ENCODE data around the gene HS3ST4. TPM values are rescaled to one million over a fixed set of nuclear protein-coding genes. Genes with fewer than 3 reads are reported as not detected.

Gene HS3ST4
- total and polyA plus RNA-seq, 10 of the 15 experiments (the other 5 are each of a cell fraction or from before 2014, with no cell fraction given) = 0.05 TPM; not detected in 9

GRCh38 chr16:25751230-25751835, 59.6 kb downstream of the HS3ST4 start (continued):
- TF ChIP-seq FOXM1 (IDR thresholded peaks at IDR 0.05; ENCODE audit: low read depth, low read length) = no peak
- no peak for TF ChIP-seq BCLAF1 (IDR thresholded peaks at IDR 0.05)
- TF ChIP-seq IKZF2 (IDR thresholded peaks at IDR 0.05) = no peak
- no peak for TF ChIP-seq BCL11A (IDR thresholded peaks at IDR 0.05; ENCODE audit: low read depth, low read length)

GRCh38 chr16:25764466-25764865, 72.7 kb downstream of the HS3ST4 start:
- no peak overlapping the region for H3K27ac ChIP-seq (ENCODE audit: control insufficient read depth, insufficient read depth)
- FAIRE-seq (no peak), DNase-seq (ENCODE audit: low read depth, low spot score) (no peak), ATAC-seq (no peak)
- RAD21 ChIA-PET (ENCODE audit: unreplicated experiment) = no interaction called here
- in situ Hi-C loops (cut with MboI) = no loop called here
- intact Hi-C loops (cut with micrococcal nuclease; ENCODE audit: unreplicated experiment) = no loop called here
- POLR2A ChIA-PET = no interaction called here
- CTCF ChIA-PET = no interaction called here
- H3K4me3 ChIP-seq = no peak overlapping the region
- H3K9ac ChIP-seq (ENCODE audit: control insufficient read depth, insufficient read depth, low read length) = no peak overlapping the region
- H3K4me2 ChIP-seq (ENCODE audit: control insufficient read depth, insufficient read depth) = no peak overlapping the region
- SMC1A ChIA-PET (ENCODE audit: uncharacterized antibody, unreplicated experiment) = no interaction called here
- no peaks in the 10 kb centered on the region for H3K79me2 ChIP-seq (ENCODE audit: control insufficient read depth, insufficient read depth, low read length)
- no peaks in the 10 kb centered on the region for H4K20me1 ChIP-seq (ENCODE audit: control insufficient read depth, insufficient read depth)
- no TSS peak for BruUV-seq (replicated peaks)
- WGBS (ENCODE audit: insufficient coverage, insufficient replicate concordance, low lambda C conversion rate, missing lambda C conversion rate) = 47% methylated on average over 2 of the region's 2 CpGs
- H3K36me3 ChIP-seq (ENCODE audit: control insufficient read depth in 2 of 2, insufficient read depth in 2 of 2, low read length in 1 of 2) = no peaks in the 10 kb centered on the region
- H3K4me1 ChIP-seq (ENCODE audit: control insufficient read depth, insufficient read depth, low read length) = no peaks in the 10 kb centered on the region
- no peaks in the 10 kb centered on the region; a peak in 1 of 4 replicates for H3K27me3 ChIP-seq (replicated peaks in 1 of 2; ENCODE audit: control insufficient read depth in 2 of 2, insufficient read depth in 2 of 2, low read length in 1 of 2)
- no peak overlapping the region for H2AFZ ChIP-seq (ENCODE audit: control insufficient read depth, low read depth, low read length)
- no peaks in the 10 kb centered on the region for H3K9me3 ChIP-seq (replicated peaks; ENCODE audit: control insufficient read depth, insufficient read depth, low read length)
- TF ChIP-seq JUNB (IDR thresholded peaks at IDR 0.05) (no peak), NFXL1 (IDR thresholded peaks at IDR 0.05; ENCODE audit: borderline replicate concordance) (no peak), SREBF1 (IDR thresholded peaks at IDR 0.05; ENCODE audit: low read length) (no peak), HDAC2 (IDR thresholded peaks at IDR 0.05) (no peak), PRDM15 (CRISPR knock-in tag; IDR thresholded peaks at IDR 0.05) (no peak), HDAC6 (IDR thresholded peaks at IDR 0.05; ENCODE audit: unreplicated experiment) (no peak), CUX1 (IDR thresholded peaks at IDR 0.05; ENCODE audit: insufficient replicate concordance, low read depth, low read length) (no peak), PML (IDR thresholded peaks at IDR 0.05; ENCODE audit: low read length) (no peak)

All from GM12878 (cell line).